K562 (cell line): ENCODE results near the gene WDR81. TPM values are rescaled to one million over a fixed set of nuclear protein-coding genes. Genes with fewer than 3 reads are reported as not detected.

Source experiments
- CCNT2 ChIP-seq: IDR thresholded peaks from 2 replicates; pipeline ENCODE4 v1.6.1; 2011; ENCODE audit warnings: borderline replicate concordance, low read depth, mild to moderate bottlenecking, moderate library complexity, mixed read lengths, low read length; ENCODE audit not compliant: insufficient read length; ENCODE audit errors: extremely low read depth
- CUX1 ChIP-seq: fragments of 200-800 bp; sonication (Bioruptor generic); IDR thresholded peaks from 2 replicates; pipeline ENCODE4 v1.6.1; 2016; ENCODE audit warnings: missing genetic modification characterization, missing compliant biosample characterization
- FOXK2 ChIP-seq, 2 experiments: fragments of 450-650 bp; IDR thresholded peaks in 1 of 2; conservative IDR thresholded peaks in 1 of 2; 2 replicates each; pipeline ENCODE4 v1.6.1; 2016; ENCODE audit warnings: low read depth in 2 of 2, mild to moderate bottlenecking in 1 of 2
- MNT ChIP-seq, 2 experiments: fragments of 450-650 bp; conservative IDR thresholded peaks; 2 replicates each; pipeline ENCODE4 v1.6.1; 2017; ENCODE audit warnings: mild to moderate bottlenecking in 2 of 2, moderate library complexity in 2 of 2
- NFIC ChIP-seq: fragments of 450-650 bp; IDR thresholded peaks from 2 replicates; pipeline ENCODE4 v1.6.1; 2017; ENCODE audit warnings: mild to moderate bottlenecking, inconsistent platforms
- NKRF ChIP-seq: fragments of 450-650 bp; IDR thresholded peaks from 2 replicates; pipeline ENCODE4 v1.6.1; 2016; ENCODE audit warnings: borderline replicate concordance
- NR2C2 ChIP-seq, 2 experiments: fragments of 200-800 bp in 1 of 2; sonication (Bioruptor generic) in 1 of 2; sonication (generic) in 1 of 2; formaldehyde crosslinking in 1 of 2; IDR thresholded peaks; 2 replicates each; pipeline versions ENCODE4 v1.6.1 to v1.8.0; 2016 to 2022; ENCODE audit warnings: mild to moderate bottlenecking in 1 of 2, missing compliant biosample characterization in 1 of 2, missing genetic modification characterization in 1 of 2, missing genetic modification reagents in 1 of 2
- RBFOX2 ChIP-seq: fragments of 200-400 bp; formaldehyde crosslinking; IDR thresholded peaks from 2 replicates; pipeline ENCODE4 v1.6.1; 2017; ENCODE audit warnings: low read depth, mild to moderate bottlenecking, low read length, moderate library complexity
- SIN3A ChIP-seq, 2 experiments: fragments of 150-350 bp in 1 of 2; IDR thresholded peaks; 2 replicates each; pipeline ENCODE4 v1.6.1; 2011 to 2016; ENCODE audit warnings: borderline replicate concordance in 2 of 2, low read depth in 2 of 2, low read length in 2 of 2, mild to moderate bottlenecking in 2 of 2, moderate library complexity in 2 of 2; ENCODE audit not compliant: control insufficient read depth in 1 of 2
- THAP7 ChIP-seq: fragments of 250-450 bp; sonication (Bioruptor Pico); IDR thresholded peaks from 2 replicates; pipeline ENCODE4 v1.5.0; 2021
- ZNF639 ChIP-seq, 2 experiments: fragments of 200-800 bp in 1 of 2; sonication (Bioruptor generic) in 1 of 2; sonication (generic) in 1 of 2; formaldehyde crosslinking in 1 of 2; IDR thresholded peaks in 1 of 2; conservative IDR thresholded peaks in 1 of 2; 2 replicates each; pipeline versions ENCODE4 v1.5.0 to v1.6.1; 2016 to 2020; ENCODE audit warnings: missing compliant biosample characterization in 1 of 2, missing genetic modification characterization in 1 of 2, missing genetic modification reagents in 1 of 2
- polyA plus RNA-seq, 8 experiments: library from polyadenylated mRNA; depleted of rRNA in 4 of 8; stranded (reverse) in 5 of 8; unstranded in 3 of 8; fragments of >200 nt; fragmentation: Nextera tagmentation in 2 of 8; fragmentation: Illumina TruSeq in 1 of 8; extraction: Ambion mirVana in 2 of 8; extraction: Trizol in 1 of 8; gene quantifications; 2 replicates each; pipeline versions ENCODE4 v1.2.1 to v1.2.3, GENCODE V29; 2011 to 2014; ENCODE audit warnings: inconsistent platforms in 1 of 8, missing spikeins in 1 of 8
- total RNA-seq, 7 experiments: library from RNA; depleted of rRNA in 6 of 7; stranded (reverse); fragments of >200 nt in 6 of 7; fragmentation: Illumina TruSeq in 2 of 7; extraction: Trizol in 2 of 7; gene quantifications; 2 replicates each; pipeline versions ENCODE4 v1.2.1 to v1.2.3, GENCODE V29; 2011 to 2021; ENCODE audit warnings: low replicate concordance in 1 of 7

The WDR81 gene
- total and polyA plus RNA-seq, 9 of the 15 experiments (the other 6 are each of a cell fraction or from before 2014, with no cell fraction given) = 0.01 to 17.1 (median 3.3) TPM

DNA sequence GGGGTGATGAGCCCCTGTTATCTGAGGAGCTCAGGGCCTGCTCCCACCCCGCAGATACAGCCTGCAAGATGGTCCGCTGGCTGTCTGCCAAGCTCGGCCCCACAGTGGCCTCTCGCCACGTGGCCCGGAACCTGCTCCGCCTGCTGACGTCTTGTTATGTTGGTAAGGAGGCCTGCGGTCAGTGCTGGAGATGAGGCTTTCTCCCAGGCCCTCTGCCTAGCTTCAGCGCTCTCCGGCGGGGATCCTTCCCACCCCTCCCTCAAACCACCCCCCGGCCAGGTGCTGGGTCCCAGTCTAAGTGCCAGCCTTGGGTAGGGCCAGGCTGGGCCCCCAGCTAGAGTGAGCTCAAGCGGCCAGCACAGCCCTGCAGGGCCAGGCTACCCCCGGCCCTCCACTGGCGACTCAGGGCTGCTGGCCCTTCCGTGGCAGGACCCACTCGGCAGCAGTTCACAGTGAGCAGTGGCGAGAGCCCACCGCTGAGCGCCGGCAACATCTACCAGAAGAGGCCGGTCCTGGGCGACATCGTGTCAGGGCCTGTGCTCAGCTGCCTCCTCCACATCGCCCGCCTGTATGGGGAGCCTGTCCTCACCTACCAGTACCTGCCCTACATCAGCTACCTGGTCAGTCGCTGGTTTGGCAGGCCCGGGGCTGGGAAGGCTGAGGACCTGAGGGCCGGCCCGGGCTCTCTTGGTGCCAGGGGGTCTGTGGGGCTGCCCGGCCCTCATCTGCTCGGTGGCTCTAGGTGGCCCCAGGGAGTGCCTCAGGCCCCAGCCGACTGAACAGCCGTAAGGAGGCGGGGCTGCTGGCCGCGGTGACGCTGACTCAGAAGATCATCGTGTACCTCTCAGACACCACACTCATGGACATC, 6.1 kb downstream of the WDR81 start (continued):
- TF ChIP-seq THAP7 (CRISPR knock-in tag) (no peak), NR2C2 (CRISPR knock-in tag; IDR thresholded peaks at IDR 0.05) (peak; percentile 64; the same call in 1 of the 2 replicates), NR2C2 (tag; IDR thresholded peaks at IDR 0.05) (peak; percentile 36), CCNT2 (peak; percentile 81), NKRF (no peak), CUX1 (peak; percentile 81; the same call in 1 of the 2 replicates), SIN3A (IDR thresholded peaks at IDR 0.05; ENCODE audit: borderline replicate concordance in 2 of 2, control insufficient read depth in 1 of 2, low read depth in 2 of 2, low read length in 2 of 2) (0 out of 4 replicates have a peak, but pooled peaks of 1 of the 2 experiments have one; percentile 22), NFIC (peak; percentile 98), ZNF639 (CRISPR knock-in tag; conservative IDR thresholded peaks at IDR 0.05 in 1 of 2, IDR thresholded peaks at IDR 0.05 in 1 of 2) (peak in 1 of 2 experiments; percentile 47; a peak in 2 of 4 replicates), RBFOX2 (peak; percentile 86), MNT (conservative IDR thresholded peaks at IDR 0.05) (peak; percentile 91 to 95), FOXK2 (conservative IDR thresholded peaks at IDR 0.05 in 1 of 2, IDR thresholded peaks at IDR 0.05 in 1 of 2; ENCODE audit: low read depth in 2 of 2) (no peak)
